HG02798 (cell line): ENCODE results near the gene RAPGEF6.

Source experiments
- ATAC-seq: cut with Tn5 transposase; IDR thresholded peaks from one replicate; pipeline ENCODE4 v1.9.1; 2021; ENCODE audit warnings: mild to moderate bottlenecking; ENCODE audit not compliant: unreplicated experiment, poor library complexity

The RAPGEF6 gene

DNA sequence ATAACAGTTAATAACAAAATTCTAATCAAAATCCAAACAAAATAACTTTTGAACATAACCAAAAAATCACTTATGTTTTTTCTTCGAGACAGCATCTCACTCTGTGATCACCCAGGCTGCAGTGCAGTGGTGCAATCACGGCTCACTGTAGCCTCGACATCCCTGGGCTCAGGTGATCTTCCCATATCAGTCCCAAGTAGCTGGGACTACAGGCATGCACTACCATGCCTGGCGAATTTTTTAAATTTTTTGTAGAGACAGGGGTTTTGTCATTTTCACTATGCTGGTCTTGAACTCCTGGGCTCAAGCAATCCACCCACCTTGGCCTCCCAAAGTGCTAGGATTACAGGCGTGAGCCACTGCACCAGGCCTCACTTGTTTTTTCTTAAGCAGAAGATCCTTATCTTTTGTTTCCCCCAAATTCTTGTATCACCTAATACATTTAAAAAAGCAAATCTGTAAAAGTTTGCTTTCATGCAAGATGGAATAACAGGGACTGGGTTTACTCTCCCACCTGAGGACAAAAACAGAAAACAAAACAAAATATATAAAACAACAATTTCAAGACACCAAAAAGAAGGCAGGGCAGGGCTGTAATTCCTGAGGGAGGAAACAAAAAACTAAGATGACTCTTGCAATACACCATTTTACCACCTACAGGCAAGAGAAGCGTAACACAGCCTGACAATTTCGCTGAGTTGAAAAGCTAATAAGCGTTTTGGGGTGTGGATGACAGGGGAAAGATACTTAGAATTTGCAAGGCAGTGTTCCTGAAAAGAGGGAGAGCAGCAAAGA is 71.4 kb downstream of the RAPGEF6 start:
- no peak for ATAC-seq

DNA sequence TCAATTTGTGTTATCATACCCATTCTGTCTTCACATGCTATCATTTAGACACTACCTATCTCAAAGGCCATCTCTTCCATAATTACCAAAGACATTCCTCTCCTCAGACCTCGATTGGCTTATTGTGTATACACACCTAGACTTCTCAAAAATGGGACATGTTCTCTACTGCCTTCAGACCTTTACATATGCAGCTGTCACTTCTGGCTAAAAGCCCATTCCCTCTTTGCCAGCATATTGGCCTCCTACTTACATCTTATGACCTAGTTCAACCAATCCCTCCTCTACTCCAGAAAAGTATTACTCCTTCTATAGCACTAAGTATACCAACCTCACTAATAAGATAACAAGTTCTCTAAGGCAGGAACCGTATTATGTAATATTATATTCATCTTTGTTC is 84.4 kb downstream of the RAPGEF6 start:
- ATAC-seq = no peak

DNA sequence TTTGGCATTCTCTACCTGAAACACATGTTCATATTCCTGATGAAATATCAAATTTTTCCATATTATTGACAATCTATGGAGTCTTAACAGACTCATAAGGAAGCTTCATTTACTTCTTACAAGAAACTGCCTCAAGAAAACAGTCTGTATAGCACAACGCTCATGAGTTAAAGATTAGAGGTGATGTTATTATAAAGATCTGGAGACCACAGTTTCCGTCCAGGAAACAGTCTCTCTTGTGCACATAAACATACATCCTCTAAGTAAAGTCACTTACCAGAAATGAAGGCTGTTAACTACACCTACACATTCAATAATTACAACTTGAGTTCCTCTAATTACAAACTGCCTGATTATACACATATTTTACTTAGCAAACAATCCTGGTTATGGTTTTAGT is 86.9 kb downstream of the RAPGEF6 start:
- no peak for ATAC-seq

DNA sequence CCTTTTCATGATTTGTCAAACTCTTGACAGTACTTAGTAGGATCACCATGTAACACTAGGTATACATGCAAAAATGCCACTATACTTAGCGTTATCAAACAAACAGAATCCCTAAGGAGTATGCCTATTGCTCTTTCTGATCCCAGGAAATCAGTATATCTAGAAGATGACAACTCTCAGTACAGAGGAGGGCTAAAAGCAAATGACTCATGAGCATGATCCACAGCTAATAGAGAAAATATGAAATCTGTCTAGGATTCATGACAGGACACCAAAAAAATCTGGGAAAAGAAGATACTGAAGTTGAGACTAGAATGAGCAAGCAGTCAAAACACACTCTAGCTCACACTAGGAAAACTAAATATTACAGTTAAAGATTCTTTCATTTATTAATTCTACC is 89.2 kb downstream of the RAPGEF6 start:
- no peak for ATAC-seq

DNA sequence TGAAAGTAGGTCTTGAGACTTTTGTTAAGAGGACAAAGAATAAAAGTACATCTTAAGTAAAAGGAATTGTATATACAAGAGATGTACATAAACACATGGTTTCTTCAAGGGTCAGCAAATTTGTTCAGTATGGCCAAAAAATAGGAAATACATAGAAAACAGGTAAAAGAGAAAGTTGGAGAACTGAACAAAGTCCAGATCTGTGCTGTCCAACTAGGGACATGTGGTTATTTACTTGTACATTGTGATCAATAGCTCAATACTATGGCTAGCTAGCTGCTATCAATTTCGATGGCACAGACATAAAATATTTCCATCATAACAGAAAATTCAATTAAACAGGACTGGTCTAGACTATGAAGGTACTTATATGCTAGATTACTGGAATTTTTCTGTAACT is 92.3 kb downstream of the RAPGEF6 start:
- no peak for ATAC-seq

DNA sequence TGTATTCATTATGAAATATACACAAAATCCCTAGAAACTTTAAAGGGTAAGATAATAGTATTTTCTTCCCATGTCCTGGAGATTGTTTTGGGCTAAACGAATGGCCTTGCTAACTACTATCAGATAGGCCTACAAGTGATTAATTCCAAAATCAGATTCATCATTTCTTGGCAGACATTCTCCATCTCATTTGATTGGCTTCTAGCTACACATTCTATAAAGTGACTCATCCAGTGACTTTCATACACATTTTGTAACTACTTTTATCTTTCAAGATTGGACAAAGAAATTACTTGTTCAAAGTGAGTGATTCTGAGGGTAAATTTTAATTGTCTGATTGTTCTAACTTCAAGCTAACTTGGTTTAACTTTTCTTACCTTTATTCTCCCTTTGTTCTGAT is 93.3 kb downstream of the RAPGEF6 start:
- ATAC-seq = no peak

DNA sequence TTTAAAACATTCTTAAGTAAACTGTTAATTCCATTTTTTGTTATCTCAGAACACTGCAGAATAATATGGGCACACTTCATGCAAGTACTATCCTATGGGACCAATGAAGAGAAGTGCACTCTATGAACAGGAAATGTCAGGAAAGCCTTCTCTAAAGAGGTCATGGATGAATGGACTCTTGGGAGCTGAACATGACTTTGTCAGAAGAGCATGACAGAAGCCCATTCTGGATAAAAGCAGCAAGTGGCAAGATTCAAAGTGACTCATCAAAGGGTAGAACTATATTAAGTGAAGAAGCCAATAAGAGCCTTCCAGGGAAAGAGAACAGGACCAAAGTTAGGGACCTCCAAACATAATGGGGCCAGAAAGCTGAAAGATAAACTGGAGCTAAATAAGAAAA is 94.0 kb downstream of the RAPGEF6 start:
- no peak for ATAC-seq

DNA sequence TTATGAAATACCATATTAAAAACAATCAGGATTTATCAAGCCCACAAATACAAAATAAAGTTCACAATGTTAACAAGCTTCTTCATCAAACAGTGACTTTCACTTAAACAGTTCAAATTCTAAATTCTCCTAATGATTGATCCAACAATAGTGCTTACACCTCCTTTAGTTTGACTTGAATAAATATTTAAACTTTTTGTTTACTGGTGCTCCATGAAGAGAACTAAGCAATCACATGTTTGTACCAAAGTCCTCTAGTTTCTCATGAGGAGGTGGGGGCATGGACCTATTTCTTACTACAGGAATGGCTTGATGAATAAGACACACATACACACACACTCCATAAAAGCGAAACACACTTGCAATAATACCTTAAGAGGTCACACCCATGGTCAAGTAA is 95.8 kb downstream of the RAPGEF6 start:
- no peak for ATAC-seq

DNA sequence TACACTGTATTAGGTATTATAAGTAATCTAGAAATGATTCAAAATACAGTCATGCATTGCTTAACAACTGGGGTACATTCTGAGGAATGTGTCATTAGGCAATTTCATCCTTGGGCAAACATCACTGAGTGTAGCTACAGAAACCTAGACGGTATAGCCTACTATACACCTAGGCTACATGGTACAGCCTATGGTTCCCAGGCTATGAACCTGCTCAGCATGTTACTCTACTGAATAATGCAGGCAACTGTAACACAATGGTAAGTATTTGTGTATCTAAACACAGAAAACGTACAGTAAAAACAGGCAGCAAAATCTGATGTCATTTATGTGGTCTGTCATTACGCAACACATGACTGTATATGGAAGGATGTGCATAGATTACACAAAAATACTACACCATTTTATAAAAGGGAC is 96.8 kb downstream of the RAPGEF6 start:
- ATAC-seq = no peak

DNA sequence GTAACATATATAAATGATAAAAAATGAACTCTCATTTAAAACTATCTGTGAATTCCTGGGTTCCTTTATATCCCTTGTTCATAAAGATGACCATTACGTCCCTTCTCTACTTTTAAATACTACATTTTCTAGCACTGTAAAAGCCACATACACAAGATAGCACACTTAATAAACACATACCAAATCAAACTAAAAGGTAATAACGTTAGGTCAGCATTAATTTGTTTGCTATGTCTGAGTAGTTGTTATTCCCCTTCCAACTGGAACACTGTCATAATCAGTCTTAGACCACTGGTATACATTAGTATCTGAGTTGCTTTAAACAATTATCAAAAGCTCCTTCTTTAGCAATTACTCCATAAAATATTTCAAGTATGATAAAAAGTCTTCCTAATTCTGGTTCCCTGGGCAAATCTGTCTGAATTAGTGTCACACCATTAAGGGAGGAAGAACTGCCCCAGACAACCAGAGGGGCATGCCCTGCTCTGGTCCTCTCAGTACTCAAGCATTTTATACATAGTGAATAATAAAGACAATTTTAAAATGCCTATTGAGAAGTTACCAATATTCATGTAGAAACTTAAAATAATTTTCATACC is 98.1 kb downstream of the RAPGEF6 start:
- peak; percentile 3 for ATAC-seq

DNA sequence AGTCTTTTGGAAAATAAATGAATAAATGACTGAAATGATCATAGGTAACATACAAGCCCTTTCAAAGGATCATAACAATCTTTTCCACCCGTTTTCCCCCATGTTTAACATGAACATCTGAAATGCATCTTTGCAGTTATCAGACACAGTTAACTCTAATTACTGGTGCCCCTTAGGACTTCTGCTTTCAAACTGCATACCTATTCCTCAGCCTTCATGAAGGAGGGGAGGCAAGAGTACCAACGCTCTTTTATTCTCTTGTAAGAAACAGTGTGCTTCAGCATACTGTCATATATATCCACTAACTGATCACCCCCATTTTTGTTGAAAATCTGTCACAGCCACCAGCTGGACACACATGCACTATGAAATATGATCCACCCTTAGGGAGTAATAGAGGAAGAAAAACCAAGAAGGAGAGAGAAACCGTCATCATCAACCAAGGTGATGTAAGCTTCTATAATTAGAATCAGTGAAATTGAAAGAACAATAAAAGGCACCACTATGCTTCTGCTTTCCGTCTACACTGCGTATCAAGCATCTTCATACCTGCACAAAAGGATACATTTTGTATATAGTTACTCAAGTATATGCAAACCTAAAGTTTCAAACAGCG is 98.7 kb downstream of the RAPGEF6 start:
- ATAC-seq = peak; percentile 95

DNA sequence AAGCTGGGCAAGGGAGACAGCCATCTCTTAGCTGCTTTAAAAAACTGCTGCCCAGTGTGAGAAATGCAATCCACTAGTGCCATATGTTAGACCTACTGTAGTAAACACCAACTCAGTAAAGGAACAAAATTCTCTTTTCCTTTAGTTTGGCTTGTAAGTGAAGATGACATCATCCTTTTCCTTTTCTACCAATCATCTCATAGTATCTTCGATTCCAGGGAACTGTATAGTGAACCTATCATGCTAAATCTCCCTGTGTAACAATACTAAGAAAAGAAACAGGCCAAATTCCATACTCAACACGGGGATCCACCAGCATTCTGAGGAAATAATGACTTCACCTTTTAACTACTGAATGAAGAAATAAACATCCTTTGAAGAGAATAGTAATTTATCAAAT is 100.1 kb downstream of the RAPGEF6 start:
- ATAC-seq = no peak

DNA sequence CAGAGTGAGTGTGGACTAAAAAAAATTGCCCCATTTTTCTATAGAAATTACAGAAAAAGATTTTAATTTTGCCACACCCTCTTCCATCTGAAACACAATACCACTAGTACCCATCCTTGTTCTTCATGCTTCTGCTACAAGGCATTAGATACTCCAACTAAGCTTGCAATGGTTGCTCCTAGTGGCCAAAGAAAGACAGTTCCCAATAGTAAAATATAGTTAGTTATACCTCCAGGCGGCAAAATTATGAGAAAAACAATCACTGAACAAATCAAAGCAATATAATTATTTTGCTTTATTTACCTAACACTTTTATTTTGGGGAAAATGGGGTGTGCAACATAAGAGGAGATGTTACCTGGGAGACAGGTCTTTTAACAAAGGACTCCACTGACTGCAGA is 101.2 kb downstream of the RAPGEF6 start:
- no peak for ATAC-seq

DNA sequence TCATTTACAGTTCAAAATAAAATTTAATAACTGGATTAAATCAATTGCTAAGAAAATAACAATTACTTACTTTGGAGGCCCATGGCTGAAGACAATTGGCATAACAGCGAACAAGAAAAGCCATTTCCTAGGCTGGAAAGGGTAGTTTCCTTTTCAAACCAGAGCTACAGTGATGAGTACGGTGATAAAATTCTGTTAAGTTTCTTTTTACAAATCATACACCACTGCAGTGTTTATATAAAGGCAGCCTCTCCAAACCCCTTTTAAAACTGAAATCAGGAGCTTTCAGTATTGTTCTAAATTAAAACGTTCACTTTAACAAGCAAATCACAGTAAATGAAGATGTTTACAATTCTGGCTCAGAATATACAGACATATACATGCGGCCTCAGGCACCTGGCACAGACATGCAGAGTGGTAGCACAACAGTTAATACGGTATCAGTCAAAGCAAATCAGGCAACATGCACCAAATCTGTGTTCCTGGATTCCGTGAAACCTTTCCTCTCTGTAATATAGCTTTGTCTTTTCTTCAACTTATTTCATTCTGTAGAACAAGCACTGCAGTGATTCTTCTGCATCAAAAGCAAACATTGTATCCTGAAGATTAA is 102.9 kb downstream of the RAPGEF6 start:
- ATAC-seq = no peak

DNA sequence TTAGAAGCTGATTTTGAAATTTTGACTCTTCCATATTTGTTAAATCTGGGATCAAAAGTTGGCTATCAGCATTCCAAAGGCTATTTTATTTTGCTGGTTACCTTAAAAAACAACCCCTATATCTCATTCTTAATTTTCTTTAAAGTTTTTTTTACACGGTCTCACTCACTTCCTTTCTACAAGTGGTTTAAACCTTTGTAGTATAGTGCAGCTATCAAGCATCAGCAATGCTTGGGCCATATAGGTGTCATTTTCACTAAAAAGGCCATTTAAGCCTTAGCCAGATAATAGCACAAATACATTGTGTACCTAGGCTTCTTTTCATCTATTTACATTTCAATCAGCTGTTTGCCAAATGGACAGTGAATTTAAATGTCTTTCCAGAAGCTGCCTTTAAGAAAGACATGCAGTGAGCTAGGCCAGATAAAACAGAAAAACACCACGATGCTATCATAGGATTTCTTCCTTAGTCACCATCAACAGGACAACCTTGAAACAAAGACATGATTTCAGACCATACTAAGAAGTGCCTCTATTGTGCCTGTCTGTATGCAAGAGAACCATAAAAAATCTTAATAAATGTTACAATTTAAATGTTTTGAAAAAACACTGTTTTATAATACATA is 104.2 kb downstream of the RAPGEF6 start:
- no peak for ATAC-seq

DNA sequence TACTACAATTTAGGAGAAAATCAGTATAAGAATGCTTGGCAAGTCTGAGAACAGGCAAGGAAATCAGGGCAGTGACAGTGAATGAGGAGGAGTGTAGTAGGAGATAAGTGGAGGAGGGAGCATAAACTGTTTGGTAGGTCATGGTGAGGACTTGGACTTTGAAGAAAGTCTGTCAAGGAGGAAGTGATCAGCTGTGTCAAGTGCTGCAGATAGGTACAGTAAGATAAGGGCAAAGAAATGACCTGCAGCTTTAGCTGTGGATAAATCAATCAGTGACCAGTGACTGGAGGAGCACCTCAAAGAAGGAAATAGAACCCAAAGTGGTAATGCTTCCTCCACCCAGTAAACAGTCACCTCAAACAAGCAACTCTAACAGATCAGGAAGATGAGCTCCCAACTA is 106.3 kb downstream of the RAPGEF6 start:
- ATAC-seq = peak; percentile 48

DNA sequence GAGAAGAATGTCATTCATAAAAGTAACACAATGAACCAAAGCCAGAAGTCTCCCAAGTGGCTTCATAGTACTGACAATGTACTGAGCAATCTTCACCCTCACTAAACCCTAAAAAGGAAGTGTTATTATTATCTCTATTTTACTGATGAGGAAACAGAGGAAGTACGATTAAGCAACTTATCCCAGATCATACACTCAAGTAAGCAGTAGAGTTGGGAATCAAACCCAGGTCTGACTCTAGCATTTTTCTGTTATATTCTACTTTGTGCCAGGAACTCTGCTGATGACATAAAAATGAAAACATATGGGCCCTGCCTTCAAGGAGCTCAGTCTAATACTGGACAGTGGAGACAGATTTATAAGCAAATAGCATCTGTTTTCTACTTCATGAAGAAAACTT is 109.2 kb downstream of the RAPGEF6 start:
- no peak for ATAC-seq

DNA sequence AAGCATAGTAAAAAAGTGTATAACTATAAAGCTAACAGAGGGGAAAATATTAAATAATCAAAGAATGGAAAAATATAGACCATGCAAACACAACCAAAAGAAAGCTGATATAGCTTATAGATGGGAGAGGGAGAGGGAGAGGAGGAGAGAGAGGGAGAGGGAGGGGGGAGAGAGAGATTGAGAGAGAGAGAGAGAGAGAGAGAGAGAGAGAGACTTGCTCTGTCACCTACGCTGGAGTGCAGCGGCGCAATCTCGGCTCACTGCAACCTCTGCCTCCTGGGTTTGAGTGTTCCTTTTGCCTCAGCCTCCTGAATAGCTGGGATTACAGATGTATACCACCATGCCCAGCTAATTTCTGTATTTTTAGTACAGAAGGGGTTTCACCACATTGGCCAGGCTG is 110.6 kb downstream of the RAPGEF6 start:
- no peak for ATAC-seq

DNA sequence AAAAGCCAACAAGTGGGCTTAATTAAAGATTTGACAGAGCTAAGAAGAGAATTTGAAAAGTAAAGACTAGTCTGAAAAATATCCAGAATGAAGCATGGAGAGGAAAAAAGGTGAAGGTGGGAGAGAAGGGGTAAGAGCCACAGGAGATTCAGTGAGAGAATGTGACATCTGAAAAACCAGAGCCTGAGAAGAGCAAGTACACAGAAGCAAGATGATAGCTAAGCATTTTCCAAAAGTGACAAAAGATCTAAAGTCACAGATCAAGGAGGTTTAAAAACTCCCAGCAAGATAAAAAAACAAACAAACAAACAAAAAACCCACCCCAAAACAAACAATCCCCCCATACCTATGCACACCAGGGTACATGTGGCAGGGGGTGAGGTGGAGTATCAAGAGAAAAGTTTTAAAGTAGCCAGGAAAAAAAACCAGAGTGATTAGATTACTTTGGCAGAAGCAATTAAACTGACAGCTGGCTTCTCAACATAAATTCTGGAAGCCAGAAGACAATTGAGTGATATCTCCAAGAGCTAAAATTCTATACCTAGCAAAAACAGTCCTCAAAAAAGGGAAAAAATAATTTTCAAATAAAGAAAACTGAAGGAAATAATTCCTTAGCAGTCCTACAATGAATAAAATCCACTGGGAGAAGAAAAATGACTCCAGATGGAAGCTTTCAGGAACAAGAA is 111.4 kb downstream of the RAPGEF6 start:
- ATAC-seq = no peak

DNA sequence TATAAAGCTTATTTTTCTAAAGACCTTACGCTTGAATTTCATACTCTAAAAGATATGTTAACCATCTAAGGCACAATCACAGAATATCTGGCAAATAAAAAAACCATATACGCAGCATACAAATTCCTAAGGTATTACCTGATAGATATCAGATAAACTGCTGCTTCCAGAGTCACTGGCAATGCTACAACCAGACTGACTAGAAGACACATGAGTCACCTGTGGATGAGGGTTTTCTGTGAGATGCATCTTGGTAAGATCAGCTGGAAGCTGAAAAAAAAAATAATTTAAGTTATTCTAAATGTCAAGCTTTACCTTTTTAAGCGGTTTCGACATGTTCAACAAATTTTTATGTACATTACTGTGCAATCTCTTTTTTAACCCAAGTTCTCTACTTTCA is 113.8 kb downstream of the RAPGEF6 start:
- ATAC-seq = no peak
